Activated T-cell treated with anti-CD3 and anti-CD28 coated beads for 1 hour (primary cell): ENCODE data around the gene CRYBB2.
"Not testable (repeated sequence)": the region's sequence is repeated elsewhere in the genome, so short reads cannot be mapped to it uniquely, and the experiment has no call there.

ENCODE experiments used
- DNase-seq: peaks from one replicate; pipeline ENCODE4 v3.0.0-alpha.2; 2020; ENCODE audit warnings: low read depth

CRYBB2 gene

DNA sequence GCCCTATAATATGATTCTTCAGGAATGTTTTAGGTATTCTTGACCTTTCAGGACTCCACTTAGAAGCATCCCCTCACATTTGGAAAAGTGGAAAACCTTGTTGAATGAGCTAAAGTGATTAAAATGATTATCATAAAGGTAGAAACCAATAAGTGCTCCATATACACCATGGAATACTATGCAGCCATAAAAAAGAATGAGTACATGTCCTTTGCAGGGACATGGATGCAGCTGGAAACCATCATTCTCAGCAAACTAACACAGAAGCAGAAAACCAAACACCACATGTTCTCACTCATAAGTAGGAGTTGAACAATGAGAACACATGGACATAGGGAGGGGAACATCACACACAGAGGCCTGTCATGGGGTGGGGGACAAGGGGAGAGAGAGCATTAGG is 14.3 kb downstream of the CRYBB2 start:
- DNase-seq = not testable (repeated sequence)

GRCh38 chr22:25235547-25236290 is 16.3 kb downstream of the CRYBB2 start:
- DNase-seq = peak; percentile 33

DNA sequence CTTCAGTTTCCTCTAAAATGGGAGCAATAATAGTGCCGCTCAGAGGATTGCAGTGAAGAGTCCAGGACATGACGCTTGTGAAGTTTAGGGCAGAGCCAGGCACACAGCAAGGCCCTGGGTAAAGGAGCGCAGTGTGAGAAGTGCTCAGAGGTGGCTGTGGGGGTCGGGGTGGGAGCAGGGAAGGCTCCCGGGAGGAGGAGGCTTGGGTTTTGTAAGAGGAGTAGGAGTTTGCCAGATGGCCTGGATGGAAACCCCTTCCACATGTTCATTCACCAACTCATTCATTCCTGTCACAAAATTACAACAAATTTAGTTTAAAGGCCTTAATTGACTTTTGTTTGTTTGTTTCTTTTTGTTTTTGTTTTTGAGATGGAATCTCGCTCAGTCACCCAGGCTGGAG is 17.0 kb downstream of the CRYBB2 start:
- no peak for DNase-seq

GRCh38 chr22:25237503-25237902 is 18.1 kb downstream of the CRYBB2 start:
- DNase-seq = no peak

DNA sequence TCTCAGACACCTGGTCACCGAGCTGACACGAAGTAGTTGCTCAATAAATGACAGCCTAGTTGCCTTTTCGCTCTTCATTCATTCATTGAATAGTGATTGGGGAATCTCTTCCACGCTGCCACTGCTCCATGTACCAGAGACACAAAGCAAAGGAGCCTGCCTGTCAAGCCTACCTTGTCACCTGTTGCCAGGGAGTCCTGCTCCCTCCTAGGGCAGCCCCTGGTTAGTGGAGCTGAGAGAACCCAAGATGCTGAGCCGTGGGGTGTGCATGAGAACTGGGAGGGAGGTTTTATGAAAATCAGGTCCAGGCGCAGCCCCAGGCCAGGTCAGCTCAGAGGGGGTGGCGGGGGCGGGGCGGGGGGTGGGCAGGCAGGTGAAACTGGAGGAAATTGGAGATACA is 18.6 kb downstream of the CRYBB2 start:
- DNase-seq = not testable (repeated sequence)

DNA sequence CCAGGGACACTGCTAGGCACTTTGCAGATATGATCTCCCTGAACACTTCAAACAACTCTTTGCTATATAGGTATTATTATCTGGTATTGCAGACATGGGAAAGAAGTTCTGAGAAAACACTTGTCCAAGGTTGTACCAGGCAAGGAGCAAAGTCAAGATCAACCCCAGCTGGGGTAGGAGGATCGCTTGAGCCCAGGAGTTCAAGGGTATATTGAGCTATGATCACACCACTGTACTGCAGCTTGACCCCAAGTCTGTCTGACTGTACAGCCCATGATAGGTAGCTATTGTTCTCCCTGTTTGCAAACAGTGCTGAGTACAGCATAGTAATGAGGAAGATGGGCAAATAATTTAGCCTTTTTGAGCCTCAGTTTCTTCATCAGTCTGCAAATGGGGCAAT is 35.7 kb downstream of the CRYBB2 start:
- DNase-seq = not testable (repeated sequence)

- DNase-seq = not testable (repeated sequence)
Observed at GRCh38 chr22:25267567-25267966, 48.1 kb downstream of the CRYBB2 start.

- DNase-seq = not testable (repeated sequence)
Observed at GRCh38 chr22:25268902-25269301, 49.5 kb downstream of the CRYBB2 start.

- DNase-seq = not testable (repeated sequence)
Observed at GRCh38 chr22:25270061-25270460, 50.6 kb downstream of the CRYBB2 start.

- not testable (repeated sequence) for DNase-seq
Observed at GRCh38 chr22:25273231-25273630, 53.8 kb downstream of the CRYBB2 start.

- DNase-seq = not testable (repeated sequence)
Observed at GRCh38 chr22:25273928-25274327, 54.5 kb downstream of the CRYBB2 start.

DNA sequence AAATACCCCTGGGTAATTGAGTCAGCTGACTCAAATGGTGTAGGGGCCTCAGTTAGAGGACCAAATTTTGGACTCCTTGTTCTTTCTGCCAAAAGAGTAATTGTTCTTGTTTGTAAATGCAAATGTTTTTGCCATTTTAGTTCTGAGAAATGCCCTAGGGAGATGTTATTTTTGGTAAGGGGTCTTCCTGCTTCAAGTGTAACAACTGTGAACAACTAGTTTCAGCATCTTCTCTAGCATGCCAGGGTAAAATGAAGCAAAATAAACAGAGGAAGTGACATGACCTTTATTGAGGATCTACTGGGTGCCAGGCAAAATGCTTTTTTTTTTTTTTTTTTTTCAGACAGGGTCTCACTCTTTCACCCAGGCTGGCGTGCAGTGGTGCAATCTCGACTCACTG is 60.7 kb downstream of the CRYBB2 start:
- DNase-seq = not testable (repeated sequence)
